Keratinocyte (primary cell): ENCODE results near the gene TUBE1. TPM values are rescaled to one million over a fixed set of nuclear protein-coding genes. Genes with fewer than 3 reads are reported as not detected.

Experiments
- DNase-seq: peaks from one replicate; pipeline ENCODE4 v3.0.0-alpha.2; 2011; ENCODE audit warnings: low read depth, missing footprints, low spot score
- FAIRE-seq: peaks from 2 replicates; lab custom pipeline; 2011; peaks lifted over from hg19 to GRCh38; lab: Jason Lieb, UNC
- H2AFZ ChIP-seq: 2 replicates; pipeline ENCODE4 v1.6.0; 2012; ENCODE audit warnings: low read length, control low read depth, inconsistent platforms; ENCODE audit not compliant: control insufficient read depth
- H3K27ac ChIP-seq: 2 replicates; pipeline ENCODE4 v1.5.1; 2011; ENCODE audit warnings: low read length; ENCODE audit not compliant: control insufficient read depth, insufficient read depth
- H3K27me3 ChIP-seq: 3 replicates; pipeline ENCODE4 v1.6.0; 2011; ENCODE audit warnings: low read length; ENCODE audit not compliant: control insufficient read depth, insufficient read depth; ENCODE audit errors: extremely low read depth
- H3K36me3 ChIP-seq, 2 experiments: 2 replicates in 1 of 2; 3 replicates in 1 of 2; pipeline ENCODE4 v1.5.1; 2011; ENCODE audit warnings: low read length in 2 of 2, mild to moderate bottlenecking in 1 of 2; ENCODE audit not compliant: control insufficient read depth in 2 of 2, insufficient read depth in 2 of 2; ENCODE audit errors: extremely low read depth in 1 of 2
- H3K4me1 ChIP-seq: 3 replicates; pipeline ENCODE4 v1.5.1; 2011; ENCODE audit warnings: low read length; ENCODE audit not compliant: control insufficient read depth, insufficient read depth; ENCODE audit errors: extremely low read depth
- H3K4me2 ChIP-seq: 3 replicates; pipeline ENCODE4 v1.6.0; 2011; ENCODE audit warnings: low read depth, low read length; ENCODE audit not compliant: control insufficient read depth, insufficient read depth; ENCODE audit errors: extremely low read depth
- H3K4me3 ChIP-seq, 3 experiments: fragments of 200-600 bp in 1 of 3; sonication (generic) in 1 of 3; 2 replicates in 2 of 3; 3 replicates in 1 of 3; pipeline ENCODE4 v1.5.1; 2011 to 2016; ENCODE audit warnings: low read length in 3 of 3, mild to moderate bottlenecking in 3 of 3, control low read depth in 2 of 3, inconsistent platforms in 1 of 3, low read depth in 1 of 3, mixed read lengths in 1 of 3, mixed run types in 1 of 3, moderate library complexity in 1 of 3; ENCODE audit not compliant: control insufficient read depth in 2 of 3, insufficient read depth in 2 of 3; ENCODE audit errors: extremely low read depth in 1 of 3
- H3K79me2 ChIP-seq: 2 replicates; pipeline ENCODE4 v1.6.0; 2012; ENCODE audit warnings: low read length; ENCODE audit not compliant: control insufficient read depth, insufficient read depth
- H3K9ac ChIP-seq: 3 replicates; pipeline ENCODE4 v1.6.0; 2011; ENCODE audit warnings: low read length; ENCODE audit not compliant: control insufficient read depth, insufficient read depth; ENCODE audit errors: extremely low read depth
- H3K9me1 ChIP-seq: 3 replicates; pipeline ENCODE4 v1.6.0; 2011; ENCODE audit warnings: low read length; ENCODE audit not compliant: control insufficient read depth, insufficient read depth; ENCODE audit errors: extremely low read depth
- H3K9me3 ChIP-seq: 2 replicates; pipeline ENCODE4 v1.5.1; 2012; ENCODE audit warnings: low read depth, low read length; ENCODE audit not compliant: control insufficient read depth
- H4K20me1 ChIP-seq: 3 replicates; pipeline ENCODE4 v1.6.0; 2011; ENCODE audit warnings: low read length; ENCODE audit not compliant: control insufficient read depth, insufficient read depth; ENCODE audit errors: extremely low read depth
- EZH2 ChIP-seq: IDR thresholded peaks from one replicate; pipeline ENCODE4 v1.6.1; 2012; ENCODE audit warnings: inconsistent platforms, mild to moderate bottlenecking, low read length, moderate library complexity
- dilution Hi-C: fragments of 300-500 bp; cut with MboI; formaldehyde crosslinking; loops from one replicate; pipeline ENCODE4 v1.7.0; 2020; ENCODE audit warnings: low sequenced_read_pairs; ENCODE audit not compliant: extremely low pct_ligation_motif_present
- polyA plus RNA-seq, 5 experiments: library from polyadenylated mRNA; depleted of rRNA in 3 of 5; stranded (reverse) in 3 of 5; stranded (forward) in 1 of 5; unstranded in 1 of 5; fragments of >200 nt; gene quantifications; 1 replicate in 1 of 5; 2 replicates in 3 of 5; 3 replicates in 1 of 5; pipeline versions ENCODE4 v1.2.1 to v1.2.3, GENCODE V29; 2011 to 2012; ENCODE audit warnings: missing spikeins in 2 of 5, low read depth in 1 of 5, low replicate concordance in 1 of 5
- TF ChIP-seq, protein P1 (sequence below), 3 experiments: IDR thresholded peaks in 1 of 3; conservative IDR thresholded peaks in 1 of 3; optimal IDR thresholded peaks in 1 of 3; 2 replicates in 2 of 3; 3 replicates in 1 of 3; pipeline versions ENCODE3 to v1.5.1; 2011; ENCODE audit warnings: low read length in 3 of 3, mild to moderate bottlenecking in 3 of 3, moderate library complexity in 2 of 3, control low read depth in 1 of 3, inconsistent platforms in 1 of 3; ENCODE audit not compliant: insufficient read depth in 2 of 3; ENCODE audit errors: extremely low read depth in 1 of 3

TUBE1 gene
- polyA plus RNA-seq, 1 donor (not counting 4 experiments of a cell fraction or from before 2014, with no cell fraction given): 15.4 TPM

DNA sequence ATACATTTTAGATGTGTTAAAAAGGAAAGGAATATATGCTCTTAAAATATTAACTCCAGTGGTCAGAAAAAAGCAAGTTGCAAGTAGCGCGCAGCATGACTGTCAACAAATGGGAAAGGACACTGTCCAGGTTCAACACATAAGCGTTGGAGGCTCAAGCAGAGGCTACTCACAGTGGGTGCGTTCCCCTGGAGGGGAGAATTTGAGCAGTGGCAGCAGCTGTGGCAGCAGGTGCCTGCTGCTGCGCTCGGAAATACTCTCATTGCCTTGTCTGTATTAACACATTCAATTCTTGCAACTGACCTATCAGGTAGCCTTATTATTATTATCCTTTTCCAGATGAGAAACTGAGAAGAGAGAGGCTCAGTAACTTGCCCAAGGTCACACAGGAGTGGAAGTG is 55.3 kb downstream of the TUBE1 start:
- Histone ChIP-seq H2AFZ (no peak overlapping the region), H4K20me1 (no peaks in the 10 kb centered on the region), H3K4me3 (no peak overlapping the region), H3K4me1 (peaks cover 7% of the 10 kb centered on the region), H3K9ac (no peak overlapping the region), H3K27ac (no peak overlapping the region), H3K9me3 (no peaks in the 10 kb centered on the region), H3K9me1 (no peaks in the 10 kb centered on the region), H3K79me2 (no peaks in the 10 kb centered on the region), H3K27me3 (peaks cover 7% of the 10 kb centered on the region), H3K4me2 (no peak overlapping the region), H3K36me3 (no peaks in the 10 kb centered on the region)
- dilution Hi-C loops: no loop called here
- no peak for DNase-seq
- no peak for FAIRE-seq
- no peak for TF ChIP-seq EZH2
- TF ChIP-seq, protein P1, sequence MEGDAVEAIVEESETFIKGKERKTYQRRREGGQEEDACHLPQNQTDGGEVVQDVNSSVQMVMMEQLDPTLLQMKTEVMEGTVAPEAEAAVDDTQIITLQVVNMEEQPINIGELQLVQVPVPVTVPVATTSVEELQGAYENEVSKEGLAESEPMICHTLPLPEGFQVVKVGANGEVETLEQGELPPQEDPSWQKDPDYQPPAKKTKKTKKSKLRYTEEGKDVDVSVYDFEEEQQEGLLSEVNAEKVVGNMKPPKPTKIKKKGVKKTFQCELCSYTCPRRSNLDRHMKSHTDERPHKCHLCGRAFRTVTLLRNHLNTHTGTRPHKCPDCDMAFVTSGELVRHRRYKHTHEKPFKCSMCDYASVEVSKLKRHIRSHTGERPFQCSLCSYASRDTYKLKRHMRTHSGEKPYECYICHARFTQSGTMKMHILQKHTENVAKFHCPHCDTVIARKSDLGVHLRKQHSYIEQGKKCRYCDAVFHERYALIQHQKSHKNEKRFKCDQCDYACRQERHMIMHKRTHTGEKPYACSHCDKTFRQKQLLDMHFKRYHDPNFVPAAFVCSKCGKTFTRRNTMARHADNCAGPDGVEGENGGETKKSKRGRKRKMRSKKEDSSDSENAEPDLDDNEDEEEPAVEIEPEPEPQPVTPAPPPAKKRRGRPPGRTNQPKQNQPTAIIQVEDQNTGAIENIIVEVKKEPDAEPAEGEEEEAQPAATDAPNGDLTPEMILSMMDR (optimal IDR thresholded peaks at IDR 0.05 in 1 of 3, IDR thresholded peaks at IDR 0.05 in 1 of 3, conservative IDR thresholded peaks at IDR 0.05 in 1 of 3; ENCODE audit: extremely low read depth in 1 of 3, insufficient read depth in 2 of 3, low read length in 3 of 3): no peak

DNA sequence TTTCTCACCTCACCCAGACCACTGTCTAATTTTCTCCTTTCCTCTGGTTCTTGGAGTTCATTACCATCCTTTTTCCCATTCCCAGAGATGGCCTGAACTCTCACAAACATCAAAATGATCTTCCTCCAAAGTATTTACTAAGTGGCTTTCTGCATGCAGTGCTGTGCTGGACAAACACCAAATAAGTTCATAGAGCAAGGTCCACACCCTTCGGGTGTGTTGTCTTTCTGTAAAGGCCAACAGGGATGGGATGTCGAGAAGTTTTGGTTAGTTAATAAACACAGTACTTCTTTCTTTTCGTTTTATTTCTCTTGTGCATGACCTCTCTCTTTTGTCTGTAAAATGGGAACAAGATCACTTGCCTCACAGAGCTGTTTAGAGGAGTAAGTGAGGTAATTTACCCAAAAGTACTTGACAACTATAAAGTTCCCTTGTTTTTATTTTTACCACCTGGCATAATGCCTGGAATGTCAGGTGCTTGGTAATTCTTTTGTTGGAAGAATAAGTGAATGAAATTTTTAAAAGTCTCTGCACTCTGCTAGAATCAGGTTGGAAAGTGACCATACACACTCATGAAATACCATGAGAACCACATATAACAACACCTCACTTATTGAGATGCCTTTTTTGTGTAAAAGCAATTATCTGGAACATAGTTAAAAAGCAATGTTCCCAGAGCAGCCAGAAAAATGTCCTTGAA is 56.2 kb downstream of the TUBE1 start:
- TF ChIP-seq, protein P1 (optimal IDR thresholded peaks at IDR 0.05 in 1 of 3, IDR thresholded peaks at IDR 0.05 in 1 of 3, conservative IDR thresholded peaks at IDR 0.05 in 1 of 3; ENCODE audit: extremely low read depth in 1 of 3, insufficient read depth in 2 of 3, low read length in 3 of 3): no peak
- no peak for TF ChIP-seq EZH2
- Histone ChIP-seq H3K9me1 (no peaks in the 10 kb centered on the region), H3K36me3 (no peaks in the 10 kb centered on the region), H3K9ac (no peak overlapping the region), H3K4me2 (no peak overlapping the region), H4K20me1 (no peaks in the 10 kb centered on the region), H3K9me3 (no peaks in the 10 kb centered on the region), H3K4me1 (peaks cover 7% of the 10 kb centered on the region), H3K4me3 (no peak overlapping the region), H3K27ac (no peak overlapping the region), H2AFZ (no peak overlapping the region), H3K27me3 (peaks cover 7% of the 10 kb centered on the region), H3K79me2 (no peaks in the 10 kb centered on the region)
- DNase-seq (no peak), FAIRE-seq (no peak)
- dilution Hi-C loops: no loop called here
